Activated CD8-positive, alpha-beta T cell treated with anti-CD3 and anti-CD28 coated beads, Interleukin-2, amount 10 ng/mL, durations not matched to agents 7 days and 5 days (primary cell): ENCODE data around the gene ERC2. TPM values are rescaled to one million over a fixed set of nuclear protein-coding genes. Genes with fewer than 3 reads are reported as not detected.
"Not testable (repeated sequence)": the region's sequence is repeated elsewhere in the genome, so short reads cannot be mapped to it uniquely, and the experiment has no call there.

Source experiments
- ATAC-seq: fragments of 150-1000 bp; cut with Tn5 transposase; one replicate; pipeline ENCODE4 v1.10.0; 2021; ENCODE audit warnings: moderate library complexity
- CTCF ChIA-PET: fragments of 350-600 bp; sonication (Branson Sonifier 250); formaldehyde crosslinking; loops from one replicate; lab custom pipeline; 2021; ENCODE audit warnings: antibody characterized with exemption; lab: Charles Lee
- POLR2A ChIA-PET: fragments of 350-600 bp; sonication (Branson Sonifier 250); formaldehyde crosslinking; loops from one replicate; lab custom pipeline; 2021; ENCODE audit warnings: antibody characterized with exemption; lab: Charles Lee
- DNase-seq: peaks from one replicate; pipeline ENCODE4 v3.0.0-alpha.2; 2020
- H3K27ac Mint-ChIP-seq: one replicate; pipeline ENCODE4 v1.8.0; 2021; ENCODE audit warnings: mild to moderate bottlenecking, mixed read lengths
- H3K27me3 Mint-ChIP-seq: one replicate; pipeline ENCODE4 v1.8.0; 2021; ENCODE audit warnings: low read depth, mixed read lengths
- H3K36me3 Mint-ChIP-seq: one replicate; pipeline ENCODE4 v1.8.0; 2021; ENCODE audit warnings: low read depth, mixed read lengths
- H3K4me1 Mint-ChIP-seq: one replicate; pipeline ENCODE4 v1.8.0; 2021; ENCODE audit warnings: low read depth, mixed read lengths
- H3K4me3 Mint-ChIP-seq: one replicate; pipeline ENCODE4 v1.8.0; 2021; ENCODE audit warnings: mild to moderate bottlenecking, mixed read lengths
- H3K9me3 Mint-ChIP-seq: one replicate; pipeline ENCODE4 v1.8.0; 2022; ENCODE audit warnings: mixed read lengths; ENCODE audit not compliant: insufficient read depth
- total RNA-seq, 2 experiments: library from RNA; stranded (reverse); gene quantifications; one replicate each; pipeline ENCODE4 v1.2.3, GENCODE V29; 2021

ERC2 gene
- total RNA-seq, 2 experiments from 2014 or later, result not detected

DNA sequence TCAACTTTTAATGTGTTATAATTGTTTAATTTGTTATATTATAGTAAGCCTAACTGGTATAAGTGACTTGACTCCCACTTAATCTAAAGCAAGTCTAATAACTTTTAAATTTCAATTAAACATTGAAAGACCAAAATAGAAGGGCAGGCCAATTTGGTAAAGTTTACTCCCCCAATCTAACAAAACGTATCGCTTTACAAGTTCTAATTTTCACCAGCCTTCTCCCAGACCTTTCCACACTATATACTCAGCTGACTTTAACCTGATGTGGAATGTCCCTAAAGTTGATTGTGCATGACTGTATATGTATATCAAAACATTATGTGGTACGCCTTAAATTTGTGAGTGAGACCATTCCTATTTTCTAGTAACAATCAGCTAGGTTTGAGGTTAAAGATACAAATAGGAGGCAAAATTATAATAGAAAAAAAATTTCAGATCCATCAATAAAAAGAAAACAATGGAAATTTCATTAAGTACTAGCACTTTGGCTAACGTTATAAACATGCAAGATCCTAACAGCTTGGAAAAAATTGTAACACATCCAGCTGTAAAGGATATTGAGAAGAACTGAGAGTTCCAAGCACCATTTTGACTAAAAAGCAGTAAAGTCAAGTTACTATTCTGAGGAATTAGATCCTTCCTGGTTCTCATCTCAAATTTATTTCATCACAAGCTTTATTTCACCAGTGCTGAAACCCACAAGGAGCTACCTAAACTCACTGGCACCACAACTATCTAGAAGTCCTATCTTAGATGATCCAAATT lies 199.5 kb downstream of the ERC2 start:
- Mint-ChIP-seq H3K4me3 (no peak overlapping the region), H3K27ac (no peak overlapping the region), H3K27me3 (peaks cover 10% of the 10 kb centered on the region), H3K36me3 (no peaks in the 10 kb centered on the region), H3K9me3 (no peaks in the 10 kb centered on the region), H3K4me1 (no peaks in the 10 kb centered on the region)
- ATAC-seq (no peak), DNase-seq (no peak)
- ChIA-PET POLR2A (no interaction called here), CTCF (no interaction called here)

DNA sequence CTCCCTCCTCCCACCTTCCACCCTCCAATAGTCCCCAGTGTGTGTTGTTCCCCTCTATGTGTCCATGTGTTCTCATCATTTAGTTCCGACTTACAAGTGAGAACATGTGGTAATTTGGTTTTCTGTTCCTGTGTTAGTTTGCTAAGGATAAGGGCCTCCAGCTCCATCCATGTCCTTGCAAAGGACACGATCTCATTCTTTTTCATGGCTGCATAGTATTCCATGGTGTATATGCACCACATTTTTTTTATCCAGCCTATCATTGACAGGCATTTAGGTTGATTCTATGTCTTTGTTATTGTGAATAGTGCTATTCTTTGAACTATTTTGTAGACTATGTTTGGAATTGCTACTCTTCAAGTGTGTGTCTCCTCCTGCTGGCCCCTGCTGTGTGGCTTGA lies 206.4 kb downstream of the ERC2 start:
- CTCF ChIA-PET, H3K9me3 Mint-ChIP-seq, ATAC-seq, DNase-seq, H3K4me3 Mint-ChIP-seq, H3K4me1 Mint-ChIP-seq, POLR2A ChIA-PET, H3K36me3 Mint-ChIP-seq, H3K27ac Mint-ChIP-seq: not testable (repeated sequence)
- H3K27me3 Mint-ChIP-seq, result peaks cover 12% of the 10 kb centered on the region

DNA sequence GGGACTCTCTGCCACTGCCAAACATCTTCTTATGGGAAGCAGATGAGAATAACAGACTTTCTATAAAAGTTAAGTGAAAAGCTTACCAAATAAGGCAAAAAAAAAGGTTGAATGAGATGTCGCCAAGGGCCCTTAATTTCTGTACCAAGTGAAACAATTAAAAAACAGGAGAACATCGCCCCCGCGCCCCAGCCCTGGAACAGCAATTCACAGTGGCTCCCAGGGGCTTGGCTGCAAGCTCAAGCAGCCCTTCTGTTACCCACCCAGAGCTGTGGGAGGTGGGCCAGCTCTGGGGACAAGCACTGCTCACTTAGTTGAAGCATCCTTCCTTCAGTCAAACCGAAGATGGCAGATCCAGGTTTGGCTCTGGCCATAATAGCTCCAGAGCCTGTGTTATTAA lies 208.0 kb downstream of the ERC2 start:
- H3K9me3 Mint-ChIP-seq, result no peaks in the 10 kb centered on the region
- H3K36me3 Mint-ChIP-seq, result no peaks in the 10 kb centered on the region
- no peaks in the 10 kb centered on the region for H3K4me1 Mint-ChIP-seq
- ATAC-seq (no peak), DNase-seq (no peak)
- peaks cover 20% of the 10 kb centered on the region for H3K27me3 Mint-ChIP-seq
- H3K4me3 Mint-ChIP-seq, result no peak overlapping the region
- POLR2A ChIA-PET, result no interaction called here
- H3K27ac Mint-ChIP-seq, result no peak overlapping the region
- CTCF ChIA-PET, result interaction anchor here (1.6 kb wide), 1 partner anchor 9 kb away, joined by 8 read pairs; no protein-coding TSS in a partner anchor

DNA sequence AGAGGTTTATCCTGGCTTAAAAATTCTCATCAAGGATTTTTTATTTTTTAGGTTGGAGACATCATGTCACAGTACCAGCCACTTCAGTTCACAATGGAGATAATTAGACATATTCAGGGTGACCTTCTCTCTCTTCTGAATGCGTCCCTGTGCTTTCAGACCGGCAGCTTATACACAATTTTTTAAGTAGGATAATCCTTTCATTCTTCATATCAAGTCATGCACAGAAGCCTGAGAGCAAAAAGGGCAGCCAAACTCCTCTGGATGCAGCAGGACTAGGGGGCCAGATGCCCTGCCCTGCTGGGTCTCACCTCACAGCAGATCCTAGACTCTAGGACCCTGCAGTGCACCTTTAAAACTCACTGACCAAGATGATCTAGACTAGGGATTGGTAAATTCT lies 210.4 kb downstream of the ERC2 start:
- Mint-ChIP-seq H3K27me3 (peaks cover 17% of the 10 kb centered on the region), H3K4me1 (no peaks in the 10 kb centered on the region), H3K27ac (no peak overlapping the region), H3K36me3 (no peaks in the 10 kb centered on the region), H3K4me3 (no peak overlapping the region), H3K9me3 (no peaks in the 10 kb centered on the region)
- ChIA-PET POLR2A (no interaction called here), CTCF (no interaction called here)
- ATAC-seq (no peak), DNase-seq (no peak)

DNA sequence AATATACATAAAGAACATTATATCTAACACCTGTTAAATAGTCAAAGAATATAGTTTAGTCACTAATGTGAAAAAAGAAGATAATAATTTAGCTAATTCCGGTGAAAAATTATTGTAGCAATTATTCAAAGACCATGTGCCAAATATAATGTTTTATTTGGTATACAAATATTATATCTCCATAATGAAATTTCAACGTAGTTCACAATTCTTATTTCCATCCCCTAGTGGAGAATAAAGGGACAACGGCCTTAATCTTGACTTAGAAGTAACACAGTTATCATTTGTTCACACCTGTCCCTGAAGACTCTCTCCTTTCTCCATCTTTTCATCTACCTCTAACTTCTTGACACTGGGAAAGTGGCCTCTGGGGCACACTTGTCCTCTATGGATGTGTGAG lies 213.4 kb downstream of the ERC2 start:
- DNase-seq (no peak), ATAC-seq (no peak)
- Mint-ChIP-seq H3K27me3 (peaks cover 15% of the 10 kb centered on the region), H3K4me1 (no peaks in the 10 kb centered on the region), H3K4me3 (no peak overlapping the region), H3K9me3 (no peaks in the 10 kb centered on the region), H3K27ac (no peak overlapping the region), H3K36me3 (no peaks in the 10 kb centered on the region)
- ChIA-PET POLR2A (no interaction called here), CTCF (interaction anchor here (0.8 to 1.7 kb wide), 2 partner anchors 12 to 47 kb away, joined by 3 read pairs; no protein-coding TSS in a partner anchor)

DNA sequence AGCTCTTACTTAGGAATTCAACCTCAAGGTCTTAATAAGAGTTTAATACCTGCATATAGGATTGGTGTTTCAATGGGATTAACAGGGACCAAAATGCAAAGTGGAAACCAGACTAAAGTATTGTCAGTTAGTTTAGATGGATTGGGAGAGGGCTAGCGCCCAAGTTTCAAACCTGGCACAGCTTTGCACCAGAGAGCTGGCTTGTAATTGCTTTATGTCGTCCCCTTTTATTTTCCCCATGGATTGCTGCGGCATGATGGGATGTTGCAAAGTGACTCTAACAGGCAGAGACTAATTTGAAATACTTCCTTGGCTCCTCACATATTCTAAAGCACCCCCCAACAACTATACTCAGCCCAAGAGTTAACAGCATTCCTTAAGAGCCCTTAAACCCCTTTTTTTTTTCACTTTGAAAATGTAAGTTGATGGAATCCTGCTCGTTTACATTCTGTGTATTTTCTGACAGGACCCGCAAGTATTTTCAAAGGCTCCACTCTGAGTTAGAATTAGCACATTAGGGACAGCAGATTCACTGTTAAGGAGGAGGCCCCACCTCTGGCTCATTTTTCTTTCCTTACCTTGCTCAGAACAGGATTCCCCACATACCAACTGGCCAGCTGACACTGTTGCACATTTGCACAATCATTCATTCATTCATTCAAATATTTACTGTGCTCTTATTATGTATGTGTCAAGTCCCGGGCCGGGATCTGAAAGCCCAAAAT lies 214.2 kb downstream of the ERC2 start:
- ATAC-seq, result no peak
- no peak overlapping the region for H3K27ac Mint-ChIP-seq
- no peaks in the 10 kb centered on the region for H3K4me1 Mint-ChIP-seq
- H3K9me3 Mint-ChIP-seq, result no peaks in the 10 kb centered on the region
- no peak overlapping the region for H3K4me3 Mint-ChIP-seq
- ChIA-PET CTCF (interaction anchor here (0.8 to 1.7 kb wide), 2 partner anchors 11 to 46 kb away, joined by 3 read pairs; no protein-coding TSS in a partner anchor), POLR2A (no interaction called here)
- peaks cover 15% of the 10 kb centered on the region for H3K27me3 Mint-ChIP-seq
- DNase-seq, result no peak
- H3K36me3 Mint-ChIP-seq, result no peaks in the 10 kb centered on the region

DNA sequence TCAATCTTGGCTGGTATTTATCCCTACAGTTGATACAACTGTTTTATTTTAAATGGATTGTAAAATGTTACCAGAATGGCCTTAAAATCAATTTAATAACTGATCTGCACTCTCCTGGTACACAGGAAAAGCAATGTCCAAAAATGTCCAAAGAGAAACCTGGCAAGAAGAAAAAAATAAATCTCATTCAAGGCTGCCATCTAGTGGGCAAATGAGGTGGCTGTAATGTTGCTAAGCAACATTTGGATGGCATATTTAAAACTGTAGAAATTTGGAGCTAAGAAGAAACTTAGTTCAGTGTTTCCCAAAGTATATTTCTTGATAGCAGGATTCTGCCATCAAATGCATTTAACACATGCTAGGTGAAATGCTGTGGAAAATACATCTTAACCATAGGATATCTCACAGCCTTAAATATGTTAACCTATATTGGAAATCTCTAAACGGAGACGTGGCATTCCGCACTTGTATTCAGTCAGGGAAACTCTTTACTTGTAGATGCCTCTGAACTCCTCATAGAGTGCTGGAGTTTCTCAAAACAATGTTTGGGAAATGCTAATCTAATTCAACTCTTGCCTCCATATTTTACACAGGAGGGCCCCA lies 216.8 kb downstream of the ERC2 start:
- DNase-seq (peak; percentile 44), ATAC-seq (no peak)
- peaks cover 13% of the 10 kb centered on the region for H3K27me3 Mint-ChIP-seq
- CTCF ChIA-PET, result interaction anchor here (0.6 to 2.7 kb wide), 13 partner anchors 8 to 959 kb away, joined by 3 to 12 read pairs (median 3); no protein-coding TSS in a partner anchor
- no peak overlapping the region for H3K4me3 Mint-ChIP-seq
- H3K36me3 Mint-ChIP-seq, result no peaks in the 10 kb centered on the region
- no peaks in the 10 kb centered on the region for H3K4me1 Mint-ChIP-seq
- H3K9me3 Mint-ChIP-seq, result no peaks in the 10 kb centered on the region
- no peak overlapping the region for H3K27ac Mint-ChIP-seq
- POLR2A ChIA-PET, result no interaction called here

DNA sequence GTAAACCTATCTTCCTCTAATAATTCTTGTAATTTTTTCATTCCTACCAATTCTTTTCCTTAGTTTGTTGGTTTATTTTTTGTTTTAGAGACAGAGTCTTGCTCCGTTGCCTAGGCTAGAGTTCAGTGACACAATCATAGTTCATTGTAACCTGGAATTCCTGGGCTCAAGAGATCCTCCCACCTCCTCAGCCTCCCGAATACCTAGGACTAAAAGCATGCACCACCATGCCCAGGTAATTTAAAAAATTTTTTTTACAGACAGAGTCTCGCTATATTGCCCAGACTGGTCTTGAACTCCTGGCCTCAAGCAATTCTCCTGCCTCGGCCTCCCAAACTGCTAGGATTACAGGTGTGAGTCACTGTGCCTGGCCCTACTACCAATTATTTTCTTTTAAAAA lies 220.2 kb downstream of the ERC2 start:
- Mint-ChIP-seq H3K36me3 (no peaks in the 10 kb centered on the region), H3K27ac (no peak overlapping the region), H3K9me3 (no peaks in the 10 kb centered on the region), H3K4me1 (no peaks in the 10 kb centered on the region), H3K27me3 (peaks cover 2% of the 10 kb centered on the region), H3K4me3 (no peak overlapping the region)
- ChIA-PET POLR2A (no interaction called here), CTCF (no interaction called here)
- no peak for ATAC-seq
- no peak for DNase-seq

DNA sequence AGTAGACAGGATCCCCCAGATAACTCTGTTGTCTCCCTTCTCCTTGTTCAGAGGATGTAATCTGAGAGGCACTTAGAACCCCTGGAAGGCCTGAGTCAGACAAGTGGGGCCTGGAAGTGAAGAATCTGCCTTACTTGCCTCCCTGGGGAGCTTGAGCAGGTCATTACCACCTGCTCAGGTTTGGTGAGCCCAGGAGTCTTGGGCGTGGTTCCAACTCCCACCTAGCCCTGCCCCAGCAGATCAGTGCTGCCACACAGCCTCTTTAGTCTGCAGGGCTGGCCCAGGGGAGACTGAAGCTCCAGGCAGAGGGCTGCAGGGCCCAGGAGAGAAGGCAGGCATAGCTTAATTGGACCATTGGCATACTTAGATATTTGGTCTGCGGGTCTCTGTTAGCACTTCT lies 230.0 kb downstream of the ERC2 start:
- Mint-ChIP-seq H3K27me3 (peaks cover 9% of the 10 kb centered on the region), H3K36me3 (no peaks in the 10 kb centered on the region)
- CTCF ChIA-PET, result no interaction called here

DNA sequence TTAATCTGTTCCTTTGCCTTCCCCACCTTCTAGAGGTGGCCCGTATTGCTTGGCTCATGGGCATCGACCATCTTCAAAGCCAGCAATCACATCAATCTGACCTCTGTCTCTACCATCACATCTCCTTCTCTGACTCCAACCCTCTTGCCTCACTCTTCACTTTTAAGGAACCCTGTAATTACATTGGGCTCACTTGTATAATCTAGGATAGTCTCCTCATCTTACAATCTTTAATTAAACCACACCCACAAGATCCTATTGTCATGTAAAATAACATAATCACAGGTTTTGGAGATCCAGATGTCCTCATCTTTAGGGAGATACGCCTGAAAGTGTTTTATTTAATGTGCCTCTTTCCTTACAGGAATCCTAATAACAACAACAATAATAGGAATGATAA lies 234.5 kb downstream of the ERC2 start:
- Mint-ChIP-seq H3K4me1 (no peaks in the 10 kb centered on the region), H3K36me3 (no peaks in the 10 kb centered on the region), H3K27ac (no peak overlapping the region), H3K9me3 (no peaks in the 10 kb centered on the region), H3K4me3 (no peak overlapping the region), H3K27me3 (no peaks in the 10 kb centered on the region)
- DNase-seq, result no peak
- no peak for ATAC-seq
- POLR2A ChIA-PET, result no interaction called here
- CTCF ChIA-PET, result no interaction called here

More for the DNA sequence above, 230.0 kb downstream of the ERC2 start:
- DNase-seq (no peak), ATAC-seq (no peak)
- Mint-ChIP-seq H3K9me3 (no peaks in the 10 kb centered on the region), H3K4me3 (no peak overlapping the region), H3K27ac (no peak overlapping the region), H3K4me1 (no peaks in the 10 kb centered on the region)
- POLR2A ChIA-PET, result no interaction called here

DNA sequence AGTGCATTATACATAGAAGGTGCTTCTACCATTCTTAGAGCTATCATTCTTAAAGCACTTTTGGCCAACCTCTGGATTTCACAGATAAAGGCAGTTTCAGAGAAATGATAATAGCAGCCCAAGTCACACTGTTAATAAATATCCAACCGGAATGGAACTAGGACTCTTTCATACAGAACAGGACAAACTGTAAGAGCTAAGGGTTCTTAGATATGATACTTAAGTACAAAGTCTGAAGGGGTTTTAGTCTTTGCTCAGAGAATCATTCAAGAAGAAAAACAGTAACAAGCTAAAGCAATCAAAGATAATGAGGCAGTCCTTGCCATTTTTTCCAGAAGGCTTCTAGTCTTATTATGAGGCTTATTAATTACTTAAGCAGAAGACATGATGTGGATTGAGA lies 239.0 kb downstream of the ERC2 start:
- POLR2A ChIA-PET, result no interaction called here

DNA sequence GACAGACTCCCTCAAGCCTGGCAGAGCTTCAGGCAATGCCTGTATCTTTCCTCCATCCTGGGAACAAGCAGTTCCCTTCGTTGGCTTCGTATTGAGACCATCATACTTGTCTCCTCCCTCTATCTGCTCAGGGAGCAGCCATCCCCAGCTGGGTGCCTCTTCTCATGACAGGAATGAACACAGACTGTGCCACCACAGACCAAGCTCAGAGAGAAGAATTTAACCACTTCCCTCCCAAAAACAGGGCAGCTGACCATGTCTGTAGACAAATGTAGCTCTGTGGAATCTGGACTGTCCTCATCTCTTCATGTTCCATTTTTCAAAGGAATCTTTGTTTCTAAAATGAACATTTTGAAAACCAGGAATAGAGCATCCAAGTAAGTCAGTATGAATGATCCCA lies 245.4 kb downstream of the ERC2 start:
- Mint-ChIP-seq H3K4me3 (no peak overlapping the region), H3K4me1 (no peaks in the 10 kb centered on the region), H3K27ac (no peak overlapping the region), H3K27me3 (no peaks in the 10 kb centered on the region), H3K36me3 (no peaks in the 10 kb centered on the region), H3K9me3 (no peaks in the 10 kb centered on the region)
- DNase-seq (no peak), ATAC-seq (no peak)
- CTCF ChIA-PET, result no interaction called here
- POLR2A ChIA-PET, result no interaction called here

More for the DNA sequence above, 239.0 kb downstream of the ERC2 start:
- DNase-seq, result no peak
- H3K9me3 Mint-ChIP-seq, result no peaks in the 10 kb centered on the region
- H3K4me3 Mint-ChIP-seq, result no peak overlapping the region
- H3K36me3 Mint-ChIP-seq, result no peaks in the 10 kb centered on the region
- no peak for ATAC-seq
- H3K27me3 Mint-ChIP-seq, result no peaks in the 10 kb centered on the region
- H3K4me1 Mint-ChIP-seq, result no peaks in the 10 kb centered on the region
- CTCF ChIA-PET, result no interaction called here
- H3K27ac Mint-ChIP-seq, result no peak overlapping the region
